Mucosa of rectum (tissue), 2 donors: Measurements from ENCODE around the gene DPH7.

Experiments
- H3K27ac ChIP-seq, 2 donors: one replicate each; pipeline ENCODE4 v1.7.0; 2013; ENCODE audit warnings: inconsistent platforms in 2 of 2, low read depth in 2 of 2, low read length in 2 of 2
- H3K27me3 ChIP-seq, 2 donors: one replicate each; pipeline ENCODE4 v1.7.0; 2013; ENCODE audit warnings: low read length in 2 of 2; ENCODE audit not compliant: control insufficient read depth in 2 of 2, insufficient read depth in 2 of 2
- H3K36me3 ChIP-seq, 2 donors: one replicate each; pipeline ENCODE4 v1.7.0; 2013; ENCODE audit warnings: low read length in 2 of 2; ENCODE audit not compliant: control insufficient read depth in 2 of 2, insufficient read depth in 2 of 2
- H3K4me1 ChIP-seq, 2 donors: one replicate each; pipeline ENCODE4 v1.7.0; 2013; ENCODE audit warnings: low read length in 2 of 2, mild to moderate bottlenecking in 1 of 2; ENCODE audit not compliant: control insufficient read depth in 2 of 2, insufficient read depth in 2 of 2
- H3K4me3 ChIP-seq, 2 donors: one replicate each; pipeline ENCODE4 v1.7.0; 2013; ENCODE audit warnings: low read length in 2 of 2
- H3K9ac ChIP-seq, 2 donors: one replicate each; pipeline ENCODE4 v1.7.0; 2013; ENCODE audit warnings: low read length in 2 of 2, low read depth in 1 of 2, mild to moderate bottlenecking in 1 of 2
- H3K9me3 ChIP-seq, 2 donors: one replicate each; pipeline ENCODE4 v1.7.0; 2013; ENCODE audit warnings: low read length in 2 of 2; ENCODE audit not compliant: control insufficient read depth in 2 of 2
- donor health status: healthy.
- donor health status: Normal muscosa, but diverticular disease.

DPH7 gene

DNA sequence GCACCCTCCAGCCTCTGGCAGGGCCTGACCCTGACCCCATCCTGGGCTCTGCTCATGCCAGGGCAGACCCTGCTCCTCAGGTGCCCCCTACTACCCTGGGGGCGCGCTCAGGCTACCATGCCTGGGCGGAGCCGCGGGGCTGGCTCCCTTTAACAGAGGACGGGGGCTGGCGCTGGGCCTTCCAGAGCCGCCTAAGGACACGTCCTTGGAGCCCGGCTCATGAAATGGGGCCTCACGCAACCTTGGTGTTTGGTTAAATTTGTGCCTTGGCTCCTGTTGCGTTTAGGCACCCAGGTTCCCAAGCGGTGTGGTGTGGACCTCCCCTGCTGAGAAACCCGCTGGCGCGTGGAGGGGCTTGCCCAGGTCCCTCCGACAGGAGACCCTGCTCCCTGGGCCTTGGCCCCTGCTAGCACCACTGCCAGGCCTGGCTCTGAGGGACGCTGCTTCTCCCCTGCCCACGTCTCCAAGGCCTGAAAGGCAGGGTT, 36.7 kb upstream of the DPH7 start:
- Histone ChIP-seq H3K4me3 (no peak overlapping the region), H3K4me1 (peaks cover 43 to 47% of the 10 kb centered on the region in 2 donors), H3K27ac (no peak overlapping the region), H3K9me3 (no peaks in the 10 kb centered on the region), H3K27me3 (no peaks in the 10 kb centered on the region), H3K36me3 (peaks cover 21% of the 10 kb centered on the region in 2 donors), H3K9ac (no peak overlapping the region)

DNA sequence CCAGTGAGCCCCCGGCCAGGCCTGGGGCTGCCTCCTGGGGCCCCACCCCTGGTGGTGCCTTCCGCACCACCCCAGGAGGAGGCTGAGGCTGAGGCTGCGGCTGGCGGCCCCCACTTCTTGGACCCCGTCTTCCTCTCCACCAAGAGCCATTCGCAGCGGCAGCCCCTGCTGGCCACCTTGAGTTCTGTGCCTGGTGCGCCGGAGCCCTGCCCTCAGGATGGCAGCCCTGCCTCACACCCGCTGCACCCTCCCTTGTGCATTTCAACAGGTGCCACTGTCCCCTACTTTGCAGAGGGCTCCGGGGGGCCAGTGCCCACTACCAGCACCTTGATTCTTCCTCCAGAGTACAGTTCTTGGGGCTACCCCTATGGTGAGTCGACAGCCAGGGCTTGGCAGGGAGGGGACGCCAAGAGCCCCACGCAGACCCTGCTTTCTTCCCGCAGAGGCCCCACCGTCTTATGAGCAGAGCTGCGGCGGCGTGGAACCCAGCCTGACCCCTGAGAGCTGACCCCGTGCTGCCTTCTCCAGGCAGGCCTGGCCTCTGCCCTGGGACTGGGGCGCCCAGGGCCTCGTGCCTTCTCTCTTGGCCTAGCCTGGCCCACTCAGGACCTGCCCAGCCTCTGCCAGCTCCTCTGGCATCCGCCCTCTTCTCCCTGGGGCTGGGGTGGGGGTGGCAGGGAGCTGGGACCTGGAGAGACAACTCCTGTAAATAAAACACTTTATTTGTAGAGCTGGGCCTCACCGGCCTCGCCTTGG, 36.1 kb upstream of the DPH7 start:
- no peak overlapping the region for H3K4me3 ChIP-seq
- no peak overlapping the region for H3K27ac ChIP-seq
- H3K4me1 ChIP-seq, result peaks cover 38 to 41% of the 10 kb centered on the region in 2 donors
- H3K36me3 ChIP-seq, result peaks cover 21% of the 10 kb centered on the region in 2 donors
- no peaks in the 10 kb centered on the region for H3K9me3 ChIP-seq
- H3K27me3 ChIP-seq, result no peaks in the 10 kb centered on the region
- H3K9ac ChIP-seq, result no peak overlapping the region

DNA sequence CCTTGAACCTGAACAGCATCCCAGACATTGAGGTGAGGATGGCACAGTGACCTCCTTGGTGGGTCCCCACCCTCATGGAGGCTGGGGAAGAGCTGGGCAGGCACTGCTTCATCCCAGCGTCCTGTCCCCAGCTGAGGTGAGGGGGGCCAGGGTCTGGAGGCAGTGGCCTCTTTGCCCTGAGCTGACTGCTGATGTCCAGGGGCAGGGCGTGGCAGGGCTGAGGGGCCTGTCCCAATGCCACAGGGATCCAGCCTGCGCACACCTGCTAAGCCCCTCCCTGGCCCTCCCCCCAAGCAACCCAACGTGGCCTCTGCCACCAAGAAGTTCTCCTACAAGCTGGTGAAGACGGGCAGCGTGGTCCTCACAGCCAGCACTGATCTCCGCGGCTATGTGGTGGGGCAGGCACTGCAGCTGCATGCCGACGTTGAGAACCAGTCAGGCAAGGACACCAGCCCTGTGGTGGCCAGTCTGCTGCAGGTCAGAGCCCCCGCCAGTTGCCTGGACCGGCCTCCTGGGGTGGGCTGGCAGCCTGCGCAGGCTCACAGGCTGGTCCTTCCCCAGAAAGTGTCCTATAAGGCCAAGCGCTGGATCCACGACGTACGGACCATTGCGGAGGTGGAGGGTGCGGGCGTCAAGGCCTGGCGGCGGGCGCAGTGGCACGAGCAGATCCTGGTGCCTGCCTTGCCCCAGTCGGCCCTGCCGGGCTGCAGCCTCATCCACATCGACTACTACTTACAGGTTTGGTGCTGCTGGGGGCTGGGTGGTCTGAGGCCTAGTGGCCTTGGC, 35.2 kb upstream of the DPH7 start:
- Histone ChIP-seq H3K4me3 (no peak overlapping the region), H3K9me3 (no peaks in the 10 kb centered on the region), H3K9ac (no peak overlapping the region), H3K27me3 (no peaks in the 10 kb centered on the region), H3K4me1 (peaks cover 36 to 39% of the 10 kb centered on the region in 2 donors), H3K36me3 (peaks cover 21% of the 10 kb centered on the region in 2 donors), H3K27ac (peak overlapping the region; percentile 97 to 98)

DNA sequence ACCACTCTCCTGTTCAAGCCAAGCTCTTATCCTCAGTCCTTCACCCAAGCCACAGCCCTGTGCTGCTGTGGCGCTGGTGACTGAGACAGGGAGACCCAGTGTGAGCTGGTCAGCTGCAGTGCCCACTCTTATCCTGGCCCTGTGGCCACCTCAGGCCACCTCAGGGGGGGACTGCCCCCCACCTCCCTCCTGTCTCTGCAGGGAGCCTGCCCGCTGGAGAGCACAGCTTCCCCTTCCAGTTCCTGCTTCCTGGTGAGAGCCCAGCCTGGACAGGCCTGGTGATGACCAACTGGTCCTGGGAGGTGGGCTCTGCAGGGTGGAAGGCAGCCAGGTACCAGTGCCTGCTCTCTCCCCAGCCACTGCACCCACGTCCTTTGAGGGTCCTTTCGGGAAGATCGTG, 34.5 kb upstream of the DPH7 start:
- Histone ChIP-seq H3K36me3 (peaks cover 21% of the 10 kb centered on the region in 2 donors), H3K9me3 (no peaks in the 10 kb centered on the region), H3K9ac (peak overlapping the region; percentile 74 to 83), H3K4me1 (peaks cover 38 to 39% of the 10 kb centered on the region in 2 donors), H3K27ac (peak overlapping the region; percentile 97 to 98), H3K27me3 (no peaks in the 10 kb centered on the region), H3K4me3 (no peak overlapping the region)

DNA sequence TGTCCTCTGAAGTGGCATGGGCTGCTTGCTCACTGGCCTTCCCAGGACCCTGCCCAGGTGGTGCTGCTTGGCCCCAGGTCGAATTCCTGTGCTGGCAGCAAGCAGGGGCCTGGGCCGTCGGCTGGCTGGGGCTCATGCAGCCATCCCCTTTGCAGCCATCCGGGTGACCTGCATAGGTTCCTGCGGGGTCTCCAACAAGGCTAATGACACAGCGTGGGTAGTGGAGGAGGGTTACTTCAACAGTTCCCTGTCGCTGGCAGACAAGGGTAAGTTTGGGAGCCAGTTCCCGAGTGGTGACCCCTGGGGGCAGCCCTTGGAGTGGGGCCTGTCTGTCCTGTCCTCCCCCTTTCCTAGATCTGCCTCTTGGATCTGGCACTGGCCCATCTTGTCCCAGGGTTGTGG, 34.0 kb upstream of the DPH7 start:
- peaks cover 35 to 36% of the 10 kb centered on the region in 2 donors for H3K4me1 ChIP-seq
- H3K36me3 ChIP-seq, result peaks cover 21% of the 10 kb centered on the region in 2 donors
- H3K27me3 ChIP-seq, result no peaks in the 10 kb centered on the region
- peak overlapping the region; percentile 97 to 98 for H3K27ac ChIP-seq
- H3K4me3 ChIP-seq, result peak overlapping the region in 1 of 2 donors; percentile 50
- H3K9ac ChIP-seq, result peak overlapping the region; percentile 74 to 83
- H3K9me3 ChIP-seq, result no peaks in the 10 kb centered on the region

DNA sequence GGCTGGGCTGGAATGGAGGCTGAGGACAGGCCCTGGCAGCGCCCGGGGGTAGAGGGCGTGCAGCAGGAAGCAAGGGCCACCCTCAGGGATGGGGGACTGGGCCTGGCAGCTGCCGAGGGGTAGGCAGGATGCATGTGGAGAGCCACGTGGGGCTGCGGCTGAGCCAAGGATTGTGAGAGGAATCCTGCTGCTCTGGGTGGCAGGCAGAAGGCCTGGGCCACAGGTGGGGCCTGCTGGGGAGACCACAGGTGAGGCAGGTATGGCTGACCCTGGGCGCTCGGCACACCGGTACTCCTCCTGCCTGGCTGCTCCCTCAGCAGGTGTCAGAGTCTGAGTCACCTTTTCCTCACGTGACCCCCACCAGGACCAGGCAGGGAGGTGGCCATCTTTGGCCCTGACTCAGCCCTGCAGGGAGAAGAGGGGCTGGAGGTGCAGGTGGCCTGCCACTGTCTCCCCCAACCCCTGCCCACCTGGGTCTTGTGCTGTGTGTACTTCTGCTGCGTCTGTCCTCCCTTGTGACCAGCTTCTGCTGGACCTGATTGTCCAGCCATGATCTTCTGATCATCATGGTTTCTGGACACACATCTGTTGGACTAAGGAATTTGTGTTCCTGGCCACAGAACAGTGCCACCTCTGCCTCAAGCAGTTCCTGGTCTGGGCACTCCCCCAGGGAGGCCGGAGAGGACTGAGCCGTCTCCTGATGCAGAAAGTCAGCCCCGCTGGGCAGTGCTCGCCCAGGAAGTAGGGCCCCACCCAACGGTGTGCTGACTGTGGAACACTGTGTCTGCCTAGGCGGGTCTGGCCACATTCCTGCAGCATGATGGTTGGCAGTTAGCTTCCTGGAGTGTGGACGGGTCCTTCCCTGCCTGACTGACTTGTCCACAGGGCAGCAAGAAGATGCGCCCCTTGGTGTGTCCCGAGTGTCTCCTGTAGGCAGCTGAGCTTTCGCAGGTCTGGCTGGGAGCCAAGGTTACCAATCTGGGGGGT, 33.2 kb upstream of the DPH7 start:
- Histone ChIP-seq H3K27me3 (no peaks in the 10 kb centered on the region), H3K27ac (peak overlapping the region; percentile 97 to 98), H3K4me3 (peak overlapping the region; percentile 42 to 50)

DNA sequence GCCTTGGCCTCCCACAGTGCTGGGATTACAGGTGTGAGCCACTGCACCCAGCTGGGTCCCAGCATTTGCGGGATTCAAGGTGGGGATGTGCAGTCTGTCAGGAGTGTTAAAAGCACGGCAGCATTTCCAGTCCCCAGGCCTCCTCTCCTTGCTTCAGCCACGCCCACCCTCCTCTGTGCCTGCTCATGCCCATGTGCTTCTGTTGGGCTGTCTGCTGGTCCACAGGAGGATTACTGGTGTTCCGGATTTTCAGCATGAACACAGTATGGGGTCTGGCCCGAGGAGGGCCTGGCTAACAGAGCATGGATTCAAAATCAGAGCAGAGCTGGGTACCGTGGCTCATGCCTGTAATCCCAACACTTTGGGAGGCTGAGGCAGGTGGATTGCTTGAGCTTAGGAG, 32.2 kb upstream of the DPH7 start:
- H3K4me1 ChIP-seq, result peaks cover 44 to 45% of the 10 kb centered on the region in 2 donors
- H3K4me3 ChIP-seq, result peak overlapping the region; percentile 42 to 50
- H3K9me3 ChIP-seq, result no peaks in the 10 kb centered on the region
- peak overlapping the region in 1 of 2 donors; percentile 83 for H3K9ac ChIP-seq
- H3K27me3 ChIP-seq, result no peaks in the 10 kb centered on the region
- H3K36me3 ChIP-seq, result peaks cover 17 to 21% of the 10 kb centered on the region in 2 donors
- H3K27ac ChIP-seq, result peak overlapping the region; percentile 97 to 98

More for the DNA sequence above, 33.2 kb upstream of the DPH7 start:
- Histone ChIP-seq H3K9me3 (no peaks in the 10 kb centered on the region), H3K9ac (peak overlapping the region; percentile 78 to 83), H3K36me3 (peaks cover 21% of the 10 kb centered on the region in 2 donors), H3K4me1 (peaks cover 37 to 39% of the 10 kb centered on the region in 2 donors)

DNA sequence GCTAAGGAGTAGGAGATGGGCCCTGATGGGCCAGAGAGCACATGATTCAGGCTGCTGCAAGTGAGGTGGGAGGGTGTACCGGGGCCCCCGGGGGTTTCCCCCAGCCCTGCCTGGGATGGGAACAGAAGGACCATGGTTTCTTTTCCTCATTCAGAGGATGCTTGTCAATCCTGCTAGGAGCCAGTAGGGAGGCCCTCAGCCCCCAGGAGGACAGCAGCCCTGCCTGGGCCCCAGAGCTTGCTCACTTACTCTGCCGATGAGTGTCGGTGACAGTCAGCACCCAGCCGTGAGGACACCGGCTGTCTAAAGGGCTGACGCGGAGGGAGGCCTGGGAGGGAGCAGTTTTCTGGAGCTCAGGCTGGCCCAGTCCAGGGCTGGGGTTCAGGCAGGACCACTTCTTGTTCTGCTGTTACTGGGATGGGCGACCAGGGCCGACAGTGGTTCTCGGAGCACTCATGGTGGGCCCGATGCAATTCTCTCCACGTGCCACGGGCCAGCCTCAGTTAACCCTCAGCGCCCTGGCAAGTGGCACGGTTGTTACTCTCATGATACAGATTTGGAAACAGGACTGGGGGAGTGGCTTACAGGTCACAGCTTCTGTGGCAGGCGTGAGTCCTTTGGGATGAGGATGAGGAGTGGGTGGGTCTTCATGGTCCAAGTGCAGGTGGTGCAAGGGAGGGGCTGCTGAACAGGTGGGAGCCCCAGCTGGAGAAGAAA, 28.6 kb upstream of the DPH7 start:
- Histone ChIP-seq H3K27ac (peak overlapping the region; percentile 95 to 97), H3K9me3 (no peaks in the 10 kb centered on the region)

DNA sequence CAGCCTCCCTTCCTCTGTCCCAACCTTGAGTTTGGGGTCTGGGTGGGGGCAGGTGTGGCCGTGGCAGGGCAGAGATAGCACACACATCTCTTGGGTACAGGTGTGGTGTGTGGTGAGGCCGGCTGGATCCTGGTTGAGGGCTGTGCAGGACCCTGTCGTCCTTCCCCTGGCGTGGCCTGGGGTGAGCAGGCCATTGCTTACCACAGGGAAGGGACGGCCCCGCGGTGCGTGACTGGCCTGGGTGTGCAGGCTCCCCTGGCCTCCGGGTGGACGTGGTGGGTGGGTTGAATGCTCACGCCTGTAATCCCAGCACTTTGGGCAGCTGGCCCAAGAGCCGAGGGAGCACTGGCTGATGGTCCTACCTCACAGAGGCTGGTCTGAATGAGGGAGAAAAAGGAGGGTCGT, 28.0 kb upstream of the DPH7 start:
- Histone ChIP-seq H3K4me3 (peak overlapping the region; percentile 65 to 86), H3K27ac (peak overlapping the region; percentile 95 to 97), H3K27me3 (no peaks in the 10 kb centered on the region), H3K9me3 (no peaks in the 10 kb centered on the region), H3K4me1 (peaks cover 25 to 29% of the 10 kb centered on the region in 2 donors), H3K36me3 (no peaks in the 10 kb centered on the region), H3K9ac (peak overlapping the region; percentile 68 to 94)

More for the DNA sequence above, 28.6 kb upstream of the DPH7 start:
- Histone ChIP-seq H3K4me1 (peaks cover 31 to 35% of the 10 kb centered on the region in 2 donors), H3K9ac (peak overlapping the region; percentile 68 to 94), H3K27me3 (no peaks in the 10 kb centered on the region), H3K4me3 (peak overlapping the region; percentile 65 to 86), H3K36me3 (no peaks in the 10 kb centered on the region)
